ENCODE measurements around the gene MAP2. TPM values are rescaled to one million over a fixed set of nuclear protein-coding genes. Genes with fewer than 3 reads are reported as not detected.

Gene MAP2
- polyA plus RNA-seq, 4 donors, result 24.2 to 38.2 (median 30.6) TPM

GRCh38 chr2:209422191-209422754 is 1.6 kb upstream of the MAP2 start:
- no peak for DNase-seq (ENCODE audit: low read depth in 4 of 4, low spot score in 2 of 4)

GRCh38 chr2:209424199-209424701 is 403 bp downstream of the MAP2 start:
- DNase-seq (ENCODE audit: low read depth in 4 of 4, low spot score in 2 of 4), result peak in 2 of 4 donors; percentile 23 to 45

GRCh38 chr2:209424781-209425470 is 1.1 kb downstream of the MAP2 start:
- peak in 1 of 4 donors; percentile 31 for DNase-seq (ENCODE audit: low read depth in 4 of 4, low spot score in 2 of 4)

GRCh38 chr2:209425471-209426071 is 1.7 kb downstream of the MAP2 start:
- DNase-seq (ENCODE audit: low read depth in 4 of 4, low spot score in 2 of 4), result peak in 2 of 4 donors; percentile 29 to 39

GRCh38 chr2:209426432-209426831 is 2.6 kb downstream of the MAP2 start:
- no peak for DNase-seq (ENCODE audit: low read depth in 4 of 4, low spot score in 2 of 4)

GRCh38 chr2:209431701-209432100 is 7.9 kb downstream of the MAP2 start:
- DNase-seq (ENCODE audit: low read depth in 4 of 4, low spot score in 2 of 4), result no peak

GRCh38 chr2:209441541-209441940 is 17.7 kb downstream of the MAP2 start:
- no peak for DNase-seq (ENCODE audit: low read depth in 4 of 4, low spot score in 2 of 4)

- DNase-seq (ENCODE audit: low read depth in 4 of 4, low spot score in 2 of 4), result no peak
Observed at GRCh38 chr2:209442939-209443338, 19.1 kb downstream of the MAP2 start.

- DNase-seq (ENCODE audit: low read depth in 4 of 4, low spot score in 2 of 4), result no peak
Observed at GRCh38 chr2:209445485-209445884, 21.6 kb downstream of the MAP2 start.

GRCh38 chr2:209451209-209451834 is 27.5 kb downstream of the MAP2 start:
- DNase-seq (ENCODE audit: low read depth in 4 of 4, low spot score in 2 of 4), result no peak

- DNase-seq (ENCODE audit: low read depth in 4 of 4, low spot score in 2 of 4), result no peak
Observed at GRCh38 chr2:209456489-209456888, 32.6 kb downstream of the MAP2 start.

GRCh38 chr2:209458008-209458979 is 34.4 kb downstream of the MAP2 start:
- no peak for DNase-seq (ENCODE audit: low read depth in 4 of 4, low spot score in 2 of 4)

- DNase-seq (ENCODE audit: low read depth in 4 of 4, low spot score in 2 of 4), result no peak
Observed at GRCh38 chr2:209459359-209459758, 35.5 kb downstream of the MAP2 start.

GRCh38 chr2:209460151-209460761 is 36.4 kb downstream of the MAP2 start:
- DNase-seq (ENCODE audit: low read depth in 4 of 4, low spot score in 2 of 4), result no peak

GRCh38 chr2:209463226-209463625 is 39.4 kb downstream of the MAP2 start:
- no peak for DNase-seq (ENCODE audit: low read depth in 4 of 4, low spot score in 2 of 4)

- DNase-seq (ENCODE audit: low read depth in 4 of 4, low spot score in 2 of 4), result no peak
Observed at GRCh38 chr2:209463835-209464234, 40.0 kb downstream of the MAP2 start.

- no peak for DNase-seq (ENCODE audit: low read depth in 4 of 4, low spot score in 2 of 4)
Observed at GRCh38 chr2:209468846-209469245, 45.0 kb downstream of the MAP2 start.

- DNase-seq (ENCODE audit: low read depth in 4 of 4, low spot score in 2 of 4), result no peak
Observed at GRCh38 chr2:209469481-209469880, 45.6 kb downstream of the MAP2 start.

- no peak for DNase-seq (ENCODE audit: low read depth in 4 of 4, low spot score in 2 of 4)
Observed at GRCh38 chr2:209470466-209470865, 46.6 kb downstream of the MAP2 start.

- no peak for DNase-seq (ENCODE audit: low read depth in 4 of 4, low spot score in 2 of 4)
Observed at GRCh38 chr2:209471037-209471436, 47.2 kb downstream of the MAP2 start.

Measured in left renal cortex interstitium (tissue), 4 donors.